ENCODE measurements around the gene MYL10.

GRCh38 chr7:101614939-101615302 is 14.2 kb downstream of the MYL10 start:
- TF ChIP-seq CTCF (IDR thresholded peaks at IDR 0.05), result no peak
- no peak for TF ChIP-seq POLR2A (IDR thresholded peaks at IDR 0.05)

All from heart left ventricle (tissue), 13 donors.